ENCODE measurements around the gene LRRC23.

DNA sequence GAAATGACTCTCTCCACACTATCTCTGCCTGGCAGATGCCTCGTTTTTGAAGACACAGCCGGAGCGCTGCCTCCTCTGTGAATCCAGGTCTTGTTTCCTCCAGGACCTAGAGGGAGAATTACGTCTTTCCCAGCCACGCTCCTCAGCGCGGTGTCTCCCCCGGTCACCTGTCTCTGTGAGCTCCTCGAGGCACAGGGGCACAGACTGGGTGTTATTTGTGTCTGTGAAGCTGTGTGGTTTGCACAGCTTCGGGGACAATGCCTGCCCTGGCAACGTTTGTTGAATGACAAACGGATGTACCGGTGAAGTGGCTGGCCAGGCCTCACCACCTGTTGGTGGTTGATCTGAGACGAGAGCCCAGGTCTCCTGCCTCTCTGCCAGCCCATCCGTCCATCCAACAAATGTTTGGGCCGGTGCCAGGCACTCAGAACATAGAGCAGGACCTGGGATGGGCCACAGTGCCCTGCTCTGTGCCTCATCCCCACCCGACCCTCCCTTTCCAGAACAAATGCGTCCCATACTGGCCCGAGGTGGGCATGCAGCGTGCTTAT is 52.6 kb downstream of the LRRC23 start:
- no peak for TF ChIP-seq POLR2A (IDR thresholded peaks at IDR 0.05)
- TF ChIP-seq CTCF (IDR thresholded peaks at IDR 0.05), result no peak

All from right lobe of liver (tissue), 4 donors.